Pancreas (tissue), 10 donors: Measurements from ENCODE around the gene ADAMTSL1. TPM values are rescaled to one million over a fixed set of nuclear protein-coding genes. Genes with fewer than 3 reads are reported as not detected.

Source experiments
- ATAC-seq, 4 donors: fragments of 200-7000 bp; cut with Tn5 transposase; one replicate each; pipeline versions ENCODE4 v1.8.0 to v1.9.1; 2020; ENCODE audit warnings: mild to moderate bottlenecking in 4 of 4, moderate library complexity in 4 of 4
- DNase-seq, 6 donors: peaks; one replicate each; pipeline ENCODE4 v3.0.0-alpha.2; 2020
- FAIRE-seq: peaks from 2 replicates; lab custom pipeline; 2012; peaks lifted over from hg19 to GRCh38; lab: Jason Lieb, UNC
- H3K27ac ChIP-seq, 4 donors: fragments of 200-600 bp; sonication (generic); 1 replicate in 3 of 4; 2 replicates in 1 of 4; pipeline versions ENCODE4 v1.5.0 to v1.8.0; 2020
- H3K27me3 ChIP-seq, 4 donors: fragments of 200-600 bp; one replicate each; pipeline ENCODE4 v1.8.0; 2021
- H3K36me3 ChIP-seq, 3 donors: fragments of 200-600 bp; sonication (generic) in 1 of 3; one replicate each; pipeline versions ENCODE4 v1.5.0 to v1.8.0; 2020 to 2021
- H3K4me1 ChIP-seq, 3 donors: fragments of 200-600 bp; one replicate each; pipeline ENCODE4 v1.8.0; 2021
- H3K4me3 ChIP-seq, 4 donors: fragments of 200-600 bp; sonication (generic) in 2 of 4; one replicate each; pipeline versions ENCODE4 v1.5.0 to v1.8.0; 2020 to 2021
- H3K9me3 ChIP-seq, 4 donors: fragments of 200-600 bp; one replicate each; pipeline ENCODE4 v1.8.0; 2021
- CTCF ChIP-seq, 4 donors: fragments of 200-600 bp; sonication (generic) in 3 of 4; IDR thresholded peaks; one replicate each; pipeline versions ENCODE4 v1.5.0 to v1.8.0; 2021; ENCODE audit warnings: antibody characterized with exemption in 4 of 4
- WGBS, 2 donors: extraction: QIAGEN DNeasy Blood & Tissue Kit; methylation state at CpG; one replicate each; pipeline ENCODE4 v1.1.7; 2013; 5-methylcytosine and 5-hydroxymethylcytosine counted together
- intact Hi-C, 3 donors: fragments of 100-400 bp; cut with DNase I; formaldehyde crosslinking; loops; one replicate each; pipeline versions ENCODE4 v1.11.1 to v1.14.2; 2022
- polyA plus RNA-seq, 2 donors: library from polyadenylated mRNA; stranded (reverse); fragments of 200-250 nt; gene quantifications; one replicate each; pipeline ENCODE4 v1.2.3, GENCODE V29; 2013
- total RNA-seq, 6 donors: library from RNA; stranded (reverse); fragmentation: NEBNext Ultra II Directional in 4 of 6; extraction: Animal tissue kit (Norgen Biotek cat#: 25700) in 4 of 6; gene quantifications; one replicate each; pipeline versions ENCODE4 v1.2.1 to v1.2.4, GENCODE V29; 2021 to 2023
- donor health status: healthy with polysubstance abuse.
- donor health status: DM: no; HTN: no; CAD: no; lungs with moderate emphysema.
- donor health status: DM: no; HTN: no; CAD: no.
- donor health status: control.
- donor health status: control.
- donor health status: Bipolar disorder and iron deficiency.
- donor health status: DM: yes; HTN: yes; CAD: no.
- donor health status: DM: no; HTN: no; CAD: no.
- donor health status: DM: no; HTN: no; CAD: no.
- donor health status: DM: yes; HTN: yes; CAD: no.

ADAMTSL1 gene
- total and polyA plus RNA-seq, 8 donors, result 0.24 to 2.1 (median 0.67) TPM

DNA sequence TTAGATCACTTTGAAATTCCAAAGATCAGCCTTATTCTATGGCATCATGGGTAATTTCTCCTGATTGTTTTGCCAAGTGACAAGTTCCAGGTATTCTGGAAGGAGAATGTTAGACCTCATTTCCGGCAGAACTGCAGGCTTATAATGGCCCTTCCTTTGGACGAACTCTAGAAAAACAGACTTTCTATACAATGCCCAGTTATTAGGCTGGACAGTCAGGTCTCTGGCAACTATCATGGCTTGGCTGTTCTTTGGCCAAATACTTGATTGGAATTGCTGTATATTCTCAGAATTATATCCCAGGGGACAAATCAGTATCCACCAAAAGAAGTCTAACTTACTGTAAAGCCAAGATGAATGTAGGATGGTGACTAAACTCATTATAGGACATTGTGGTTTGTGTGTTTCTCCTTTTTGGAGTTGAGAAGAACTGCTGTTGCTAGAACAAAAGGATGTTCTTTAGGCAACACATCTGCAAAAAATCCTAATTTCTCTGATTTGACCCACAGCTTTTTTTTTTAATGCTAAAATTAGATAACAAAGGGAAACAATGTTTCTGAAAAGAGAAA is 69.0 kb downstream of the ADAMTSL1 start:
- DNase-seq (no peak), ATAC-seq (no peak), FAIRE-seq (no peak)
- TF ChIP-seq CTCF (IDR thresholded peaks at IDR 0.05), result no peak
- WGBS, 2 donors, result 72 to 88% methylated on average over 2 of the region's 2 CpGs
- Histone ChIP-seq H3K4me1 (no peaks in the 10 kb centered on the region), H3K4me3 (no peak overlapping the region), H3K9me3 (no peaks in the 10 kb centered on the region), H3K27me3 (no peaks in the 10 kb centered on the region), H3K36me3 (no peaks in the 10 kb centered on the region), H3K27ac (no peak overlapping the region)
- intact Hi-C loops, result no loop called here

DNA sequence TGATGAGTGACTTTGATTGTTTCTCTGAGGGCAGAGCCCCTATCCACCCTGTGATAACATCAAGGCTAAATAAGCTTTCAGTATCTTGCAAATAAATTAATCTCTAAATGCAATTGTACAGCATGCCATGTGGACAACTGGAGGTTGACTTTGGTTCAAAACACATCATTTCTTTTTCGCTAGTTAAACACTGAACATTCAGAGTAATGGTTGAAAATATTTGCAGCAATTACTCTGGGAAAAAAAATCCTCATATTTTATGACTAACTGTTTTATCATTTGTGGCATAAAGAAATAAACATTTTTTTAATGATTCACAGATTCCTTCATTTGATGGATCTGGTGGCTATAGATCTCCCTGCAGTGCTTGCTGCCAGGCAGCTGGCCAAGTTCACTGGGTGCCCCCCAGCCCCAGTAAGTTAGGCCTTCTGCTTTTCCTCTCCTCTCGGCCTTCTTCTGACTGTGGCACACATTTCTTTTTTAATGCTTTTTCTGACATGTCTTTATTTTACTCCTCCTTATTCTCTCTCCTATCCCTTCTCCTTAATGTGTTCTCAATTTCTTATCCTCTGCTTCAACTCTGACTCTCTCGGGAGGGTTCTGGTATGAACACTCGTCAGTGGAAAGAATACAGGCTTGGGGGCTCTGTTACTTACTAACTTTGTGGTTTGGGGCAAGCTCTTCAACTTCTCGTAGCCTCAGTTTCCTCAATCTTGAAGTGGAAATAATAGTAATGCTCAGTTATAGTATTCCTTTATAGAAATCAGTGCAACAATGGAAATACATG is 69.6 kb downstream of the ADAMTSL1 start:
- DNase-seq (no peak), ATAC-seq (no peak), FAIRE-seq (no peak)
- H3K36me3 ChIP-seq, result no peaks in the 10 kb centered on the region
- WGBS, 2 donors, result 55 to 64% methylated on average over 5 of the region's 5 CpGs
- no peak overlapping the region for H3K27ac ChIP-seq
- H3K4me3 ChIP-seq, result no peak overlapping the region
- intact Hi-C loops, result no loop called here
- H3K4me1 ChIP-seq, result no peaks in the 10 kb centered on the region
- TF ChIP-seq CTCF (IDR thresholded peaks at IDR 0.05), result no peak
- H3K27me3 ChIP-seq, result no peaks in the 10 kb centered on the region
- no peaks in the 10 kb centered on the region for H3K9me3 ChIP-seq

- no peak for FAIRE-seq
- TF ChIP-seq CTCF (IDR thresholded peaks at IDR 0.05), result no peak
- no peak overlapping the region for H3K4me3 ChIP-seq
- no peak for ATAC-seq
- no peak for DNase-seq
- WGBS, 2 donors, result 72 to 91% methylated on average over 3 of the region's 3 CpGs
- no peak overlapping the region for H3K27ac ChIP-seq
- no peaks in the 10 kb centered on the region for H3K27me3 ChIP-seq
- intact Hi-C loops, result no loop called here
- H3K36me3 ChIP-seq, result no peaks in the 10 kb centered on the region
- no peaks in the 10 kb centered on the region for H3K9me3 ChIP-seq
- no peaks in the 10 kb centered on the region for H3K4me1 ChIP-seq
Observed at GRCh38 chr9:18544456-18544855, 70.5 kb downstream of the ADAMTSL1 start.

GRCh38 chr9:18545636-18546360 is 71.8 kb downstream of the ADAMTSL1 start:
- intact Hi-C loops, result no loop called here
- FAIRE-seq, result no peak
- Histone ChIP-seq H3K36me3 (no peaks in the 10 kb centered on the region), H3K9me3 (no peaks in the 10 kb centered on the region), H3K27me3 (no peaks in the 10 kb centered on the region), H3K4me3 (no peak overlapping the region), H3K4me1 (no peaks in the 10 kb centered on the region), H3K27ac (no peak overlapping the region)
- TF ChIP-seq CTCF (IDR thresholded peaks at IDR 0.05), result no peak
- no peak for DNase-seq
- 63 to 67% methylated on average over 3 of the region's 3 CpGs for WGBS, 2 donors
- no peak for ATAC-seq
